HUES64 (cell line): Measurements from ENCODE around the gene RSBN1L.
A peak's percentile ranks its signal among the peaks of the same experiment; 100 is the strongest.

Source experiments
- H3K27ac ChIP-seq: 2 replicates; pipeline ENCODE4 v1.7.0; 2013; ENCODE audit warnings: low read depth, low read length, inconsistent platforms
- H3K27me3 ChIP-seq: 2 replicates; pipeline ENCODE4 v1.6.1; 2013; ENCODE audit warnings: mild to moderate bottlenecking, low read length; ENCODE audit not compliant: insufficient read depth
- H3K36me3 ChIP-seq: 2 replicates; pipeline ENCODE4 v1.6.1; 2013; ENCODE audit warnings: mild to moderate bottlenecking, low read length; ENCODE audit not compliant: insufficient read depth
- H3K4me1 ChIP-seq: 2 replicates; pipeline ENCODE4 v1.6.1; 2013; ENCODE audit warnings: mild to moderate bottlenecking, low read length, moderate library complexity; ENCODE audit not compliant: insufficient read depth
- H3K4me3 ChIP-seq: 2 replicates; pipeline ENCODE4 v1.5.1; 2013; ENCODE audit warnings: mild to moderate bottlenecking, low read length, moderate library complexity
- H3K9ac ChIP-seq: 2 replicates; pipeline ENCODE4 v1.6.1; 2013; ENCODE audit warnings: mild to moderate bottlenecking, low read depth, low read length
- H3K9me3 ChIP-seq: 2 replicates; pipeline ENCODE4 v1.6.1; 2013; ENCODE audit warnings: low read depth, low read length; ENCODE audit not compliant: insufficient read depth
- WGBS: fragments of 150-250, 120-280 bp; methylation state at CpG from one replicate; pipeline ENCODE4 v1.1.7; 2013; ENCODE audit warnings: missing lambda C conversion rate; 5-methylcytosine and 5-hydroxymethylcytosine counted together

Gene RSBN1L

GRCh38 chr7:77661816-77662215 is 34.4 kb upstream of the RSBN1L start:
- no peaks in the 10 kb centered on the region for H3K9me3 ChIP-seq
- no peak overlapping the region for H3K27ac ChIP-seq
- H3K36me3 ChIP-seq, result peaks cover 29% of the 10 kb centered on the region
- H3K9ac ChIP-seq, result no peak overlapping the region
- H3K4me1 ChIP-seq, result no peaks in the 10 kb centered on the region
- no peaks in the 10 kb centered on the region for H3K27me3 ChIP-seq
- H3K4me3 ChIP-seq, result no peak overlapping the region
- 94% methylated on average over 5 of the region's 5 CpGs for WGBS

GRCh38 chr7:77662869-77663268 is 33.4 kb upstream of the RSBN1L start:
- Histone ChIP-seq H3K36me3 (peaks cover 19% of the 10 kb centered on the region), H3K27ac (no peak overlapping the region), H3K9me3 (no peaks in the 10 kb centered on the region), H3K4me1 (no peaks in the 10 kb centered on the region), H3K27me3 (no peaks in the 10 kb centered on the region), H3K4me3 (no peak overlapping the region), H3K9ac (no peak overlapping the region)
- 91% methylated on average over 2 of the region's 2 CpGs for WGBS

GRCh38 chr7:77664715-77665114 is 31.5 kb upstream of the RSBN1L start:
- H3K27ac ChIP-seq, result no peak overlapping the region
- peaks cover 7% of the 10 kb centered on the region; the same call in 1 of the 2 replicates for H3K36me3 ChIP-seq
- H3K4me1 ChIP-seq, result no peaks in the 10 kb centered on the region
- H3K9ac ChIP-seq, result no peak overlapping the region
- no peaks in the 10 kb centered on the region for H3K9me3 ChIP-seq
- H3K4me3 ChIP-seq, result no peak overlapping the region
- no peaks in the 10 kb centered on the region for H3K27me3 ChIP-seq

- H3K9ac ChIP-seq, result no peak overlapping the region
- no peaks in the 10 kb centered on the region for H3K9me3 ChIP-seq
- no peak overlapping the region for H3K4me3 ChIP-seq
- H3K27ac ChIP-seq, result no peak overlapping the region
- H3K27me3 ChIP-seq, result no peaks in the 10 kb centered on the region
- peaks cover 7% of the 10 kb centered on the region; the same call in 1 of the 2 replicates for H3K36me3 ChIP-seq
- H3K4me1 ChIP-seq, result no peaks in the 10 kb centered on the region
These were observed 31.1 kb upstream of the RSBN1L start for GRCh38 chr7:77665161-77665560.

GRCh38 chr7:77667459-77668086 is 28.7 kb upstream of the RSBN1L start:
- H3K4me1 ChIP-seq, result no peaks in the 10 kb centered on the region
- no peak overlapping the region for H3K4me3 ChIP-seq
- H3K36me3 ChIP-seq, result peaks cover 7% of the 10 kb centered on the region; the same call in 1 of the 2 replicates
- no peak overlapping the region for H3K9ac ChIP-seq
- H3K9me3 ChIP-seq, result no peaks in the 10 kb centered on the region
- 99% methylated on average over 5 of the region's 6 CpGs for WGBS
- H3K27me3 ChIP-seq, result no peaks in the 10 kb centered on the region
- no peak overlapping the region for H3K27ac ChIP-seq

- H3K9ac ChIP-seq, result no peak overlapping the region
- WGBS, result 88% methylated on average over 5 of the region's 5 CpGs
These were observed 21.4 kb upstream of the RSBN1L start for GRCh38 chr7:77674878-77675277.

GRCh38 chr7:77679608-77680007 is 16.7 kb upstream of the RSBN1L start:
- Histone ChIP-seq H3K27me3 (no peaks in the 10 kb centered on the region), H3K36me3 (peaks cover 23% of the 10 kb centered on the region), H3K4me1 (peaks cover 5% of the 10 kb centered on the region), H3K9me3 (no peaks in the 10 kb centered on the region), H3K9ac (no peak overlapping the region), H3K4me3 (no peak overlapping the region), H3K27ac (no peak overlapping the region)

More at GRCh38 chr7:77674878-77675277, 21.4 kb upstream of the RSBN1L start:
- Histone ChIP-seq H3K36me3 (no peaks in the 10 kb centered on the region), H3K4me1 (no peaks in the 10 kb centered on the region), H3K9me3 (no peaks in the 10 kb centered on the region), H3K4me3 (no peak overlapping the region), H3K27me3 (no peaks in the 10 kb centered on the region), H3K27ac (no peak overlapping the region)

GRCh38 chr7:77680266-77680665 is 16.0 kb upstream of the RSBN1L start:
- H3K9me3 ChIP-seq, result no peaks in the 10 kb centered on the region
- H3K9ac ChIP-seq, result no peak overlapping the region
- 94% methylated on average over 7 of the region's 7 CpGs for WGBS
- peaks cover 23% of the 10 kb centered on the region for H3K36me3 ChIP-seq
- H3K4me1 ChIP-seq, result peaks cover 12% of the 10 kb centered on the region
- no peak overlapping the region for H3K27ac ChIP-seq
- no peaks in the 10 kb centered on the region for H3K27me3 ChIP-seq
- H3K4me3 ChIP-seq, result no peak overlapping the region

- Histone ChIP-seq H3K27me3 (no peaks in the 10 kb centered on the region), H3K9me3 (no peaks in the 10 kb centered on the region), H3K9ac (no peak overlapping the region), H3K27ac (peak overlapping the region; percentile 55; the same call in 1 of the 2 replicates), H3K36me3 (peaks cover 23% of the 10 kb centered on the region), H3K4me3 (no peak overlapping the region), H3K4me1 (peaks cover 24% of the 10 kb centered on the region)
- WGBS, result 45% methylated on average over 9 of the region's 9 CpGs
These were observed 12.2 kb upstream of the RSBN1L start for GRCh38 chr7:77684030-77684429.

GRCh38 chr7:77685233-77685632 is 11.0 kb upstream of the RSBN1L start:
- Histone ChIP-seq H3K36me3 (peaks cover 23% of the 10 kb centered on the region), H3K27ac (peak overlapping the region; percentile 50; the same call in 1 of the 2 replicates), H3K27me3 (no peaks in the 10 kb centered on the region), H3K4me1 (peaks cover 24% of the 10 kb centered on the region), H3K9ac (no peak overlapping the region), H3K9me3 (no peaks in the 10 kb centered on the region), H3K4me3 (no peak overlapping the region)
- 50% methylated on average over 5 of the region's 5 CpGs for WGBS

GRCh38 chr7:77687100-77687746 is 9.0 kb upstream of the RSBN1L start:
- Histone ChIP-seq H3K36me3 (peaks cover 28% of the 10 kb centered on the region), H3K27me3 (no peaks in the 10 kb centered on the region), H3K9me3 (no peaks in the 10 kb centered on the region), H3K4me1 (peaks cover 26% of the 10 kb centered on the region), H3K4me3 (no peak overlapping the region), H3K27ac (no peak overlapping the region), H3K9ac (no peak overlapping the region)
- WGBS, result 92% methylated on average over 1 of the region's 1 CpG
